Measurements from ENCODE around the gene CCDC141. TPM values are rescaled to one million over a fixed set of nuclear protein-coding genes. Genes with fewer than 3 reads are reported as not detected.
"Not testable (repeated sequence)": the region's sequence is repeated elsewhere in the genome, so short reads cannot be mapped to it uniquely, and the experiment has no call there.

The CCDC141 gene
- total and polyA plus RNA-seq, 4 donors = 0.51 to 4.4 (median 2.4) TPM

DNA sequence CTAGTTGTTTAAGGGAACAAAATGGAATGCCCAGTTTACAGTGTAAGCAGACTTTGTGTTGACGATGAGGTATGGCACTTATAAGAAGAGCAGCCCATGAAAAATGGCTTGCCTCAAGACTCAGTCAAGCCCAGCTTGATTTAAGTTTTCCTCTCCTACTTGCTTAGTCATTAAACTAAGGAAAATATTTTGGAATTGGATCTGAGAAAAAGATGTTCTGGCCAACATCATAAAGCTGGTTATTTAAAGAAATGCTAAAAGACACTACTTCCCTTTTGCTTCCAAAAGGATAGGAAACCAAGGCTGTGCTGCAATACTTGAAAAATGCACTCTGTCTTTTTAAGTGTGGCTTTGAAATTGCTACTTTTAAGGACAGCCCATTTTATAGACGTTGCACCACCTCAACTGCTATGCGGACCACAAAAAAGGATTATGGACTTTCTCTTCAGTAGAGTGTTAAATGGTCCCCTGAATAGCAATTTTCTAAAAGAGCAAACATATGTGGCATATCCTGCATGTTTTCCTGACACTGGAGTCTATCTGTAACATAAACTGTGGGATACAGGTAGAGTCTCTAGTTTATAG lies 32.1 kb downstream of the CCDC141 start:
- Histone ChIP-seq H3K36me3 (ENCODE audit: control insufficient read depth, insufficient read depth, low read length) (no peaks in the 10 kb centered on the region), H3K4me1 (ENCODE audit: control insufficient read depth, insufficient read depth, low read length) (no peaks in the 10 kb centered on the region), H3K27ac (ENCODE audit: low read depth, low read length) (no peak overlapping the region), H3K27me3 (ENCODE audit: control insufficient read depth, insufficient read depth, low read length) (no peaks in the 10 kb centered on the region), H3K9me3 (ENCODE audit: control insufficient read depth, insufficient read depth, low read length) (no peaks in the 10 kb centered on the region), H3K4me3 (ENCODE audit: low read depth, low read length) (no peak overlapping the region)
- DNase-seq (ENCODE audit: low read depth in 4 of 6, low spot score in 6 of 6) = no peak
- 100% methylated on average over 1 of the region's 3 CpGs for WGBS (ENCODE audit: insufficient coverage)

DNA sequence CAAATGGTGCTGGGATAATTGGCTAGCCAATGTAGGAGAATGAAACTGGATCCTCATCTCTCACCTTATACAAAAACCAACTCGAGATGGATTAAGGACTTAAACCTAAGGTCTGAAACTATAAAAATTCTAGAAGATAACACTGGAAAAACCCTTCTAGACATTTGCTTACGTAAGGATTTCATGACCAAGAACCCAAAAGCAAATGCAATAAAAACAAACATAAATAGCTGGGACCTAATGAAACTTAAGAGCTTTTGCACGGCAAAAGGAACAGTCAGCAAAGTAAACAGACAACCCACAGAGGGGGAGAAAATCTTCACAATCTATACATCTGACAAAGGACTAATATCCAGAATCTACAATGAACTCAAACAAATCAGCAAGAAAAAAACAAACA lies 35.7 kb downstream of the CCDC141 start:
- DNase-seq (ENCODE audit: low read depth in 4 of 6, low spot score in 6 of 6); H3K9me3 ChIP-seq (ENCODE audit: control insufficient read depth, insufficient read depth, low read length); H3K4me1 ChIP-seq (ENCODE audit: control insufficient read depth, insufficient read depth, low read length); H3K36me3 ChIP-seq (ENCODE audit: control insufficient read depth, insufficient read depth, low read length); H3K27me3 ChIP-seq (ENCODE audit: control insufficient read depth, insufficient read depth, low read length); H3K27ac ChIP-seq (ENCODE audit: low read depth, low read length); H3K4me3 ChIP-seq (ENCODE audit: low read depth, low read length): not testable (repeated sequence)
- WGBS (ENCODE audit: insufficient coverage) = 92% methylated on average over 2 of the region's 3 CpGs

DNA sequence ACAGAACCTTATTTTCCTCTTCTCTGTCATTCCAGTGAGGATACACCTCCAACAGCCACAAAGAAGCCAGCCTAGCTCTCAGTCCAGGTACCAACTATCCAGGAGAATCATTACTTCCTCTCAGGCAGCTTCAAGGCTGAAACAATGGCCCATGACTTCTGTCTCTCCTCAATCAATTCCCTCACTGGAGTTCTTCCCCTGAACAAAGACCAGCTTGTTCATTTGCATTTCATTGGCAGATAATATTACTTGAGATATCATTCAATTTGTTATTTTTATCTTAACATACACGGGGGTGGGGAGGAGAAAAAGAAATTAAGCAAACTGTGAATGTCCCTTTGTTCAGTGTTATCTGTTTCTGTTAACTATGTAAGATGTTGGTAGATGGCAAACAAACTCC lies 44.0 kb downstream of the CCDC141 start:
- no CpG with 5 or more reads among the region's 1 CpG for WGBS (ENCODE audit: insufficient coverage)
- no peak for DNase-seq (ENCODE audit: low read depth in 4 of 6, low spot score in 6 of 6)
- Histone ChIP-seq H3K4me3 (ENCODE audit: low read depth, low read length) (no peak overlapping the region), H3K4me1 (ENCODE audit: control insufficient read depth, insufficient read depth, low read length) (no peaks in the 10 kb centered on the region), H3K9me3 (ENCODE audit: control insufficient read depth, insufficient read depth, low read length) (no peaks in the 10 kb centered on the region), H3K27ac (ENCODE audit: low read depth, low read length) (no peak overlapping the region), H3K27me3 (ENCODE audit: control insufficient read depth, insufficient read depth, low read length) (no peaks in the 10 kb centered on the region), H3K36me3 (ENCODE audit: control insufficient read depth, insufficient read depth, low read length) (no peaks in the 10 kb centered on the region)

DNA sequence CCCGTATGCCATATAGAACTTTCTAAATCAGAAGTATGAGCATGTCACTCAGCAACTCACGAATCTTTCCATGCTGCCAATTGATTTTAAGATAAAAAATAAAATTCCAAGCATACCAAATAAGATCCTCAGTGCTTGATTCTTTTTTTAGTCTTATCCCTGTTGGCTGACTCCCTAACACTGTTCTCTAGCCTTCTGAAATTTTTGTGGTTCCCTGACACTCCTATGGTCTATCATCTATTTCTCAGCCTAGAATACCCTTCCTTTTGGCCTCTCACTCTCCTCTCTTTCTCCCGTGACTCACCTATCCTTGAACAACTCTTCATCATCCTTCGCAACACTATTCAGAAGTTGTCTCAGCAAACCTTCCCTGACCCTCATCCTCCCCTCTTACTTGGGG lies 50.5 kb downstream of the CCDC141 start:
- H3K9me3 ChIP-seq (ENCODE audit: control insufficient read depth, insufficient read depth, low read length) = no peaks in the 10 kb centered on the region
- no peaks in the 10 kb centered on the region for H3K27me3 ChIP-seq (ENCODE audit: control insufficient read depth, insufficient read depth, low read length)
- no peak overlapping the region for H3K27ac ChIP-seq (ENCODE audit: low read depth, low read length)
- no peak overlapping the region for H3K4me3 ChIP-seq (ENCODE audit: low read depth, low read length)
- no peaks in the 10 kb centered on the region for H3K36me3 ChIP-seq (ENCODE audit: control insufficient read depth, insufficient read depth, low read length)
- no peaks in the 10 kb centered on the region for H3K4me1 ChIP-seq (ENCODE audit: control insufficient read depth, insufficient read depth, low read length)
- WGBS (ENCODE audit: insufficient coverage) = 94% methylated on average over 2 of the region's 4 CpGs
- no peak for DNase-seq (ENCODE audit: low read depth in 4 of 6, low spot score in 6 of 6)

DNA sequence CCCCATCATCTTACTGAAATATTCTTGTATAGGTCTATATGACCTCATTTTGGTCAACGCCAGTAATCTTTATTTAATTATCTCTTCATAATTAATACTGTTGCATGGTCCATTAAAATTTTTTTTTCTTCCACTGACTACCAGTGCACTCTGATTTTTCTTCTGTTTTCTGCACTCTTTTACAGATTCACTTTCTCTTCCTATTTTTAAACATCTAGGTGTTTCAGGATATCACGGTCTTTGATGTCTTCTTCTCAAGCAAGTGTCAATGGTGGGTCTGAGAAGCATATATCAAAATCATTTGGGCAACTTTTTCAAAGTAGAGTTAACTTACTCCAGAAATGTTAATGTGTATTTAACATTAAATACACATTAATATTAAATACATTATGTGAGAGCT lies 51.4 kb downstream of the CCDC141 start:
- peaks cover 5% of the 10 kb centered on the region for H3K9me3 ChIP-seq (ENCODE audit: control insufficient read depth, insufficient read depth, low read length)
- no peak overlapping the region for H3K4me3 ChIP-seq (ENCODE audit: low read depth, low read length)
- H3K27me3 ChIP-seq (ENCODE audit: control insufficient read depth, insufficient read depth, low read length) = no peaks in the 10 kb centered on the region
- H3K36me3 ChIP-seq (ENCODE audit: control insufficient read depth, insufficient read depth, low read length) = no peaks in the 10 kb centered on the region
- no peak overlapping the region for H3K27ac ChIP-seq (ENCODE audit: low read depth, low read length)
- no CpG with 5 or more reads among the region's 2 CpGs for WGBS (ENCODE audit: insufficient coverage)
- no peaks in the 10 kb centered on the region for H3K4me1 ChIP-seq (ENCODE audit: control insufficient read depth, insufficient read depth, low read length)
- no peak for DNase-seq (ENCODE audit: low read depth in 4 of 6, low spot score in 6 of 6)

DNA sequence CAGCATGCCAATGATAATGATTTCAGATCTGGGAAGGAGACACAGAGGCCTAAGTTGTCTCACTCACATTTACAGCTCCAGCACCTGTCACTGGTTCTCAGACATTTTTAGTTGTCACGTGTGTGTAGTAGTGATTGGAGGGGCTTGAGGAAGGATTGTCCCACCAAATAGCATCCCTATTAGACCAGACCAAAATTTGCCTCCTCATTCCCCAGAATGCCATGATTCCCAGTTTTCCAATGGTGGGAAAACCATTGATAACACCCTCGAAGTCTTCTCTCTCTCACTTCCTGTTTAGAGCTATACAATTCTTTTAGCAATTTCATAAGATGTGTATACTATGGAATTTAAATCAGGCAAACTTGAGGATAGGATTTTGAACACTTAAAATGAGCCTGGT lies 52.5 kb downstream of the CCDC141 start:
- H3K9me3 ChIP-seq (ENCODE audit: control insufficient read depth, insufficient read depth, low read length) = peaks cover 5% of the 10 kb centered on the region
- no peak overlapping the region for H3K4me3 ChIP-seq (ENCODE audit: low read depth, low read length)
- H3K27me3 ChIP-seq (ENCODE audit: control insufficient read depth, insufficient read depth, low read length) = no peaks in the 10 kb centered on the region
- H3K27ac ChIP-seq (ENCODE audit: low read depth, low read length) = no peak overlapping the region
- no peaks in the 10 kb centered on the region for H3K4me1 ChIP-seq (ENCODE audit: control insufficient read depth, insufficient read depth, low read length)
- no peak for DNase-seq (ENCODE audit: low read depth in 4 of 6, low spot score in 6 of 6)
- WGBS (ENCODE audit: insufficient coverage) = no CpG with 5 or more reads among the region's 2 CpGs
- H3K36me3 ChIP-seq (ENCODE audit: control insufficient read depth, insufficient read depth, low read length) = no peaks in the 10 kb centered on the region

DNA sequence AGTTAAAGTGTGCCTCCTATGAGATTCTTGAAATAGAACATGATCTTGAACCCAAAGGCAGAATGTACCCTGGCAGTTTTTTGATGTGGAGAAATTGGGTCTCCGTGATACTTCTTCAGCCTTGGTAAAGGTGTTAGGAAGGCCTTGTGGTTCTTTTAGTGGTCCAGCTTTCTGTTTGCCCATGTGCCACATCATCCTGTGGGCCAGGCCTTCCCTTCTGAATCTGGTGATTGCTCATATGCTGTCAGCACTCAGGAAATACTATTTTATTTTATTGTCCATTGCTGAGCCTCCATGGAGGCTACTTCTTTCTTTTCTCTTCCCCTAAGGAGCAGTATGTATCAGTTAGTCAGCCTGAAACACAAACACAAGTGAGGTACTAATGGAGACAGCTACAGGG lies 52.9 kb downstream of the CCDC141 start:
- Histone ChIP-seq H3K27me3 (ENCODE audit: control insufficient read depth, insufficient read depth, low read length) (no peaks in the 10 kb centered on the region), H3K36me3 (ENCODE audit: control insufficient read depth, insufficient read depth, low read length) (no peaks in the 10 kb centered on the region), H3K4me3 (ENCODE audit: low read depth, low read length) (no peak overlapping the region), H3K27ac (ENCODE audit: low read depth, low read length) (no peak overlapping the region), H3K9me3 (ENCODE audit: control insufficient read depth, insufficient read depth, low read length) (peaks cover 5% of the 10 kb centered on the region), H3K4me1 (ENCODE audit: control insufficient read depth, insufficient read depth, low read length) (no peaks in the 10 kb centered on the region)
- 89% methylated on average over 1 of the region's 1 CpG for WGBS (ENCODE audit: insufficient coverage)
- no peak for DNase-seq (ENCODE audit: low read depth in 4 of 6, low spot score in 6 of 6)

DNA sequence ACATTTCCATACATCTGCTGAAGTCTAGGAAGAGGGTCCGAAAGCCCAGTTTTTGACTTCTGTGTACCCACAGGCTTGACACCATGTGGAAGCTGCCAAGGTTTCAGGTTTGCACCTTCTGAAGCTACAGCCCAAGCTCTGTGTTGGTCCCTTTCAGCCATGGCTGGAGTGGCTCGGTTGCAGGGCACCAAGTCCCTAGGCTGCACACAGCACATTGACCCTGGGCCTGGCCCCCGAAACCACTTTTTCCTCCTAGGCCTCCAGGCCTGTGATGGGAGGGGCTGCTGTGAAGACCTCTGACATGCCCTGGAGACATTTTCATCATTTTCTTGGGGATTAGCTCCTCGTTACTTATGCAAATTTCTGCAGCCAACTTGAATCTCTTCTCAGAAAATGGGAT lies 55.7 kb downstream of the CCDC141 start:
- Histone ChIP-seq H3K4me1 (ENCODE audit: control insufficient read depth, insufficient read depth, low read length) (no peaks in the 10 kb centered on the region), H3K27me3 (ENCODE audit: control insufficient read depth, insufficient read depth, low read length) (no peaks in the 10 kb centered on the region), H3K27ac (ENCODE audit: low read depth, low read length) (no peak overlapping the region), H3K36me3 (ENCODE audit: control insufficient read depth, insufficient read depth, low read length) (no peaks in the 10 kb centered on the region), H3K9me3 (ENCODE audit: control insufficient read depth, insufficient read depth, low read length) (peaks cover 5% of the 10 kb centered on the region), H3K4me3 (ENCODE audit: low read depth, low read length) (no peak overlapping the region)
- WGBS (ENCODE audit: insufficient coverage) = 63% methylated on average over 4 of the region's 4 CpGs
- no peak for DNase-seq (ENCODE audit: low read depth in 4 of 6, low spot score in 6 of 6)

DNA sequence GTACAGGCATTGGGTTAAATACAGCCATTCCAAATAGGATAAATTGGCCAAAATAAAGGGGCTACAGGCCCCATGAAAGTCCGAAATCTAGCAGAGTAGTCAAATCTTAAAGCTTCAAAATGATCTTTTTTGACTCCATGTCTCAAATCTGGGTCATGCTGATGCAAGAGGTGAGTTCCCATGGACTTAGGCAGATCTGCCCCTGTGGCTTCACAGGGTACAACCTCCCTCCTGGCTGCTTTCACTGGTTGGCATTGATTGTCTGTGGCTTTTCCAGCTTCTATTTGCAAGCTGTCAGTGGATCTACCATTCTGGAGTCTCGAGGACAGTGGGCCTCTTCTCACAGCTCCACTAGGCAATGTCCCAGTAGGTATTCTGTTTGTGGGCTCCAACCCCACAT lies 56.1 kb downstream of the CCDC141 start:
- 70% methylated on average over 2 of the region's 2 CpGs for WGBS (ENCODE audit: insufficient coverage)
- H3K9me3 ChIP-seq (ENCODE audit: control insufficient read depth, insufficient read depth, low read length) = peaks cover 5% of the 10 kb centered on the region
- no peaks in the 10 kb centered on the region for H3K36me3 ChIP-seq (ENCODE audit: control insufficient read depth, insufficient read depth, low read length)
- no peaks in the 10 kb centered on the region for H3K4me1 ChIP-seq (ENCODE audit: control insufficient read depth, insufficient read depth, low read length)
- H3K27me3 ChIP-seq (ENCODE audit: control insufficient read depth, insufficient read depth, low read length) = no peaks in the 10 kb centered on the region
- H3K4me3 ChIP-seq (ENCODE audit: low read depth, low read length) = no peak overlapping the region
- no peak for DNase-seq (ENCODE audit: low read depth in 4 of 6, low spot score in 6 of 6)
- no peak overlapping the region for H3K27ac ChIP-seq (ENCODE audit: low read depth, low read length)

DNA sequence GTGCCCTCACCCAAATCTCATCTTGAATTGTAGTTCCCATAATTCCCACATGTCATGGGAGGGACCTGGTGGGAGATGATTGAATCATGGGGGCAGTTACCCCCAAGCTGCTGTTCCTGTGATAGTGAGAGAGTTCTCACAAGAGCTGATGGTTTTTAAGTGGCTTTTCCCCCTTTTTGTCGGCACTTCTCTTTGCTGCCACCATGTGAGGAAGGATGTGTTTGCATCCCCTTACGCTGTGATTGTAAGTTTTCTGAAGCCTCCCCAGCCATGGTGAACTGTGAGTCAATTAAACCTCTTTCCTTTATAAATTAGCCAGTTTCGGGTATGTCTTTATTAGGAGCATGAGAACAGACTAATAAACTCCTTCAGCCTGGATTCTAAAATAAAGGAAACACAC lies 57.2 kb downstream of the CCDC141 start:
- not testable (repeated sequence) for H3K27me3 ChIP-seq (ENCODE audit: control insufficient read depth, insufficient read depth, low read length); H3K9me3 ChIP-seq (ENCODE audit: control insufficient read depth, insufficient read depth, low read length); DNase-seq (ENCODE audit: low read depth in 4 of 6, low spot score in 6 of 6); H3K27ac ChIP-seq (ENCODE audit: low read depth, low read length); H3K36me3 ChIP-seq (ENCODE audit: control insufficient read depth, insufficient read depth, low read length); H3K4me1 ChIP-seq (ENCODE audit: control insufficient read depth, insufficient read depth, low read length); H3K4me3 ChIP-seq (ENCODE audit: low read depth, low read length)
- no CpG with 5 or more reads among the region's 3 CpGs for WGBS (ENCODE audit: insufficient coverage)

Measured in spinal cord (tissue), 10 donors.